Measurements from ENCODE around the gene SEMA3D. TPM values are rescaled to one million over a fixed set of nuclear protein-coding genes. Genes with fewer than 3 reads are reported as not detected.

Gene SEMA3D
- total and polyA plus RNA-seq, 2 of the 13 experiments (the other 11 are each of a cell fraction or from before 2014, with no cell fraction given): 0.07 TPM; not detected in 1

GRCh38 chr7:85023066-85023712, 163.7 kb downstream of the SEMA3D start:
- Histone ChIP-seq H2AFZ (ENCODE audit: low read length) (no peak overlapping the region), H3K4me1 (ENCODE audit: insufficient read depth, low read length) (no peaks in the 10 kb centered on the region), H3K9ac (ENCODE audit: insufficient read depth, low read depth, low read length) (no peak overlapping the region), H3K79me2 (ENCODE audit: insufficient read depth, low read length) (no peaks in the 10 kb centered on the region), H3K4me3 (replicated peaks in 1 of 3; ENCODE audit: insufficient read depth in 1 of 3, low read depth in 2 of 3, low read length in 3 of 3) (no peak overlapping the region), H3K27ac (ENCODE audit: extremely low read length, insufficient read depth, low read length) (no peak overlapping the region), H3K36me3 (replicated peaks in 1 of 2; ENCODE audit: control insufficient read depth in 1 of 2, insufficient read depth in 2 of 2, low read length in 2 of 2) (no peaks in the 10 kb centered on the region), H3K9me3 (ENCODE audit: low read length) (no peaks in the 10 kb centered on the region), H4K20me1 (ENCODE audit: insufficient read depth, low read length) (no peaks in the 10 kb centered on the region), H3K4me2 (ENCODE audit: low read depth, low read length) (no peak overlapping the region), H3K27me3 (ENCODE audit: control insufficient read depth in 1 of 2, insufficient read depth in 2 of 2, low read length in 2 of 2) (no peaks in the 10 kb centered on the region)
- DNase-seq (ENCODE audit: low spot score): peak; percentile 21
- intact Hi-C loops (cut with micrococcal nuclease; ENCODE audit: unreplicated experiment) (loop anchor here (1.0 to 2.0 kb wide), 4 partner anchors 109 to 1087 kb away; no protein-coding TSS in a partner anchor), in situ Hi-C loops (cut with HindIII; ENCODE audit: extremely low pct_ligation_motif_present, low pct_unique_long_range_greater_than_20kb) (loop anchor here (5.0 to 25.0 kb wide), 4 partner anchors 106 to 1086 kb away; no protein-coding TSS in a partner anchor)
- no peak for ATAC-seq
- FAIRE-seq: no peak
- ChIA-PET CTCF (ENCODE audit: low intra/inter-chr PET ratio, low total read pairs) (interaction anchor here (0.9 to 3.5 kb wide), 4 partner anchors 109 to 1089 kb away, joined by 3 to 31 read pairs (median 16); no protein-coding TSS in a partner anchor), POLR2A (no interaction called here)
- no TSS peak for BruUV-seq (replicated peaks)
- TF ChIP-seq CC2D1A (CRISPR knock-in tag; IDR thresholded peaks at IDR 0.05) (no peak), CTCF (CRISPR knock-in tag; IDR thresholded peaks at IDR 0.05) (peak; percentile 64), TCF7 (IDR thresholded peaks at IDR 0.05; ENCODE audit: low read depth) (no peak), ARID3A (IDR thresholded peaks at IDR 0.05; ENCODE audit: low read depth, low read length) (0 out of 2 replicates have a peak, but pooled peaks have one; percentile 39), STAG1 (CRISPR knock-in tag; IDR thresholded peaks at IDR 0.05) (peak; percentile 79), AHDC1 (CRISPR knock-in tag; IDR thresholded peaks at IDR 0.05; ENCODE audit: borderline replicate concordance) (no peak), SMC3 (IDR thresholded peaks at IDR 0.05; ENCODE audit: low read length) (peak; percentile 72; the same call in 1 of the 2 replicates), TRAFD1 (CRISPR knock-in tag; IDR thresholded peaks at IDR 0.05; ENCODE audit: borderline replicate concordance) (no peak)
- 0% methylated on average over 2 of the region's 2 CpGs for WGBS (ENCODE audit: low lambda C conversion rate)
